Measurements from ENCODE around the gene TMEM243. TPM values are rescaled to one million over a fixed set of nuclear protein-coding genes. Genes with fewer than 3 reads are reported as not detected.

TMEM243 gene
- total and polyA plus RNA-seq, 10 of the 15 experiments (the other 5 are each of a cell fraction or from before 2014, with no cell fraction given) = 47.8 to 170 (median 77.9) TPM

- Histone ChIP-seq H3K79me2 (ENCODE audit: control insufficient read depth, insufficient read depth, low read length) (peaks cover 37% of the 10 kb centered on the region), H3K4me2 (ENCODE audit: control insufficient read depth, insufficient read depth) (no peak overlapping the region), H3K4me3 (no peak overlapping the region), H3K27me3 (replicated peaks in 1 of 2; ENCODE audit: control insufficient read depth in 2 of 2, insufficient read depth in 2 of 2, low read length in 1 of 2) (no peaks in the 10 kb centered on the region), H4K20me1 (ENCODE audit: control insufficient read depth, insufficient read depth) (no peaks in the 10 kb centered on the region), H3K36me3 (ENCODE audit: control insufficient read depth in 2 of 2, insufficient read depth in 2 of 2, low read length in 1 of 2) (peaks cover 0 to 29% of the 10 kb centered on the region in 2 experiments), H3K9ac (ENCODE audit: control insufficient read depth, insufficient read depth, low read length) (no peak overlapping the region), H2AFZ (ENCODE audit: control insufficient read depth, low read depth, low read length) (no peak overlapping the region), H3K9me3 (replicated peaks; ENCODE audit: control insufficient read depth, insufficient read depth, low read length) (no peaks in the 10 kb centered on the region), H3K4me1 (ENCODE audit: control insufficient read depth, insufficient read depth, low read length) (no peaks in the 10 kb centered on the region; the same call in 1 of the 2 replicates), H3K27ac (ENCODE audit: control insufficient read depth, insufficient read depth) (no peak overlapping the region)
- BruUV-seq (replicated peaks) = no TSS peak
- TF ChIP-seq IKZF2 (IDR thresholded peaks at IDR 0.05) (no peak), MEF2B (IDR thresholded peaks at IDR 0.05; ENCODE audit: partially characterized antibody, poor library complexity, severe bottlenecking) (no peak), RUNX3 (IDR thresholded peaks at IDR 0.05; ENCODE audit: low read length) (no peak), NR2C1 (IDR thresholded peaks at IDR 0.05) (no peak), SIX5 (IDR thresholded peaks at IDR 0.05; ENCODE audit: low read depth, low read length, severe bottlenecking) (no peak), TARDBP (IDR thresholded peaks at IDR 0.05; ENCODE audit: borderline replicate concordance) (no peak), E2F4 (IDR thresholded peaks at IDR 0.05; ENCODE audit: low read depth, low read length) (no peak), NFXL1 (IDR thresholded peaks at IDR 0.05; ENCODE audit: borderline replicate concordance) (no peak), NBN (IDR thresholded peaks at IDR 0.05) (no peak), TBL1XR1 (IDR thresholded peaks at IDR 0.05; ENCODE audit: low read depth, low read length) (no peak), RELA (IDR thresholded peaks at IDR 0.05; ENCODE audit: borderline replicate concordance, partially characterized antibody) (no peak), ZNF274 (IDR thresholded peaks at IDR 0.05; ENCODE audit: insufficient read depth, insufficient read length) (no peak)
- intact Hi-C loops (cut with micrococcal nuclease; ENCODE audit: unreplicated experiment) = no loop called here
- DNase-seq (ENCODE audit: low read depth, low spot score) = no peak
- in situ Hi-C loops (cut with MboI) = no loop called here
- WGBS (ENCODE audit: insufficient coverage, insufficient replicate concordance, low lambda C conversion rate, missing lambda C conversion rate) = 52% methylated on average over 2 of the region's 2 CpGs
- ChIA-PET POLR2A (interaction anchor here (1.0 to 2.8 kb wide), 5 partner anchors 10 to 50 kb away, joined by 3 to 10 read pairs (median 3); partner anchors contain the start of gene DMTF1), RAD21 (ENCODE audit: unreplicated experiment) (interaction anchor here (1.0 to 1.8 kb wide), 2 partner anchors 12 to 252 kb away, joined by 3 to 5 read pairs; partner anchors contain the start of gene DMTF1), SMC1A (ENCODE audit: uncharacterized antibody, unreplicated experiment) (interaction anchor here (1.1 kb wide), 1 partner anchor 9 kb away, joined by 6 read pairs; no protein-coding TSS in a partner anchor), CTCF (interaction anchor here (1.1 to 1.4 kb wide), 2 partner anchors 10 to 52 kb away, joined by 5 read pairs; no protein-coding TSS in a partner anchor)
- no peak for ATAC-seq
- FAIRE-seq = no peak
Measured at GRCh38 chr7:87164433-87164832, 55.1 kb downstream of the TMEM243 start.

Data from GM12878 (cell line).